GM12874 (cell line): ENCODE measurements around the gene RPS14.

ENCODE experiments used
- TF ChIP-seq, protein P1 (sequence below): IDR thresholded peaks from 2 replicates; pipeline ENCODE4 v1.5.1; 2011; ENCODE audit warnings: low read depth, mild to moderate bottlenecking, control low read depth, low read length, moderate library complexity; ENCODE audit not compliant: insufficient read depth

RPS14 gene

GRCh38 chr5:150402901-150403342 is 46.6 kb downstream of the RPS14 start:
- TF ChIP-seq, protein P1, sequence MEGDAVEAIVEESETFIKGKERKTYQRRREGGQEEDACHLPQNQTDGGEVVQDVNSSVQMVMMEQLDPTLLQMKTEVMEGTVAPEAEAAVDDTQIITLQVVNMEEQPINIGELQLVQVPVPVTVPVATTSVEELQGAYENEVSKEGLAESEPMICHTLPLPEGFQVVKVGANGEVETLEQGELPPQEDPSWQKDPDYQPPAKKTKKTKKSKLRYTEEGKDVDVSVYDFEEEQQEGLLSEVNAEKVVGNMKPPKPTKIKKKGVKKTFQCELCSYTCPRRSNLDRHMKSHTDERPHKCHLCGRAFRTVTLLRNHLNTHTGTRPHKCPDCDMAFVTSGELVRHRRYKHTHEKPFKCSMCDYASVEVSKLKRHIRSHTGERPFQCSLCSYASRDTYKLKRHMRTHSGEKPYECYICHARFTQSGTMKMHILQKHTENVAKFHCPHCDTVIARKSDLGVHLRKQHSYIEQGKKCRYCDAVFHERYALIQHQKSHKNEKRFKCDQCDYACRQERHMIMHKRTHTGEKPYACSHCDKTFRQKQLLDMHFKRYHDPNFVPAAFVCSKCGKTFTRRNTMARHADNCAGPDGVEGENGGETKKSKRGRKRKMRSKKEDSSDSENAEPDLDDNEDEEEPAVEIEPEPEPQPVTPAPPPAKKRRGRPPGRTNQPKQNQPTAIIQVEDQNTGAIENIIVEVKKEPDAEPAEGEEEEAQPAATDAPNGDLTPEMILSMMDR = no peak

- TF ChIP-seq, protein P1 = no peak
Measured at GRCh38 chr5:150402229-150402773, 47.2 kb downstream of the RPS14 start.

- TF ChIP-seq, protein P1 = no peak
Measured at GRCh38 chr5:150401376-150402228, 47.9 kb downstream of the RPS14 start.

DNA sequence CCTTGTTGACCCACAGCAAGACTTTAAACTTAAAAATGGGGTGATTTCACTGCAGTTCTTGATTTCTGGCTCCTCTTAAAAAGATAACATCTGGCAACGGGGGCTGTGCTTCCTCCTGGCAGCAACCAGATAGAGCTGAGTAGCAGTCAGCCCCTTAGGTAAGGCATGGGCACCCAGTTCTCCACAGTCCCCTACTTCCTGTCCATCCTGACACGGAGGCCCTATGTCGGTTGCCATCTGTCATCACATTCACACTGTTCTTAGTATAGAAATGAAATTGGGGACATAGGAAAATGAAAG is 48.5 kb downstream of the RPS14 start:
- TF ChIP-seq, protein P1 = no peak

DNA sequence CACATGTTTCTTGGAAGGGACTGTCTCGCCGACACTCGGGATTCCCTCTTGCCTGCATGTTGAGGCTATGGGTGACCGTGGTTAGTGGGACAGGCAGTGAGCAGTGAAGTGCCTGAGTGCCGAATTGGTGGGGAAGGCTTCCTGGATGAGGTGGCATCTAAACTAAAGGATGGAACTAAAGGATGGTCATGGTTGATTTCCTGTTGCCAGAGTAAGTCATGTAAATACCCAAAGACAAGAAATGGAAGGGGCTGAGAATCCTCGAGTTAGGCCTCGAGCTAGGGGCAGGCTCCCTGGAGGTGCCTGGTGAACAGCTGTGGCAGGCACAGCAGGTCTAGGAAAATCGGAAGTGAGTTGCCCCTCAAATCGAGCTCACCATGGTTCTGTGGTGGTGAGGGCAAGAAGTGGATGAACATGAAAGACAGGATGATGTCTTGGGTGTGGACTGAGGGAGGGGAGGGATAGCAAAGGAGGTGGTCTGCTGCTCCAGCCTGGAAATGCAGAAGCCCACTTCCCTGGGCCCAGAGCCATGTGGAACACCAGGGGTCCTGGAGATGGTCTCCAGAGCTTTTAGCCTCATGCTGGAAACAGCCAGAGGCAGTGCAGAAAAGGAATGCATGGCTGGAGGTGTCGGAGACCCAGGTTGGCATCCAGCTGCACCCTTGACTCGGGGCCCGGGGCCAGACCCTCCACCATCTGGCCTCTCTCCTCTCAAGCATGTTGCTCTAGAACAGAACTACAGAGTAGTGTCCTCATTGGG is 49.0 kb downstream of the RPS14 start:
- TF ChIP-seq, protein P1 = no peak

GRCh38 chr5:150399524-150400211 is 49.9 kb downstream of the RPS14 start:
- TF ChIP-seq, protein P1 = no peak
